Osteocyte (in vitro differentiated cells): ENCODE data around the gene COL1A1. TPM values are rescaled to one million over a fixed set of nuclear protein-coding genes. Genes with fewer than 3 reads are reported as not detected.

Source experiments
- DNase-seq: peaks from one replicate; pipeline ENCODE4 v3.0.0; 2021; ENCODE audit warnings: mixed read lengths; ENCODE audit not compliant: unreplicated experiment; ENCODE audit errors: extremely low spot score
- H3K27ac Mint-ChIP-seq: one replicate; pipeline ENCODE4 v1.8.0; 2021; ENCODE audit warnings: mild to moderate bottlenecking, mixed read lengths; ENCODE audit not compliant: unreplicated experiment
- H3K27me3 Mint-ChIP-seq: one replicate; pipeline ENCODE4 v1.8.0; 2021; ENCODE audit warnings: mixed read lengths; ENCODE audit not compliant: unreplicated experiment
- H3K36me3 Mint-ChIP-seq: one replicate; pipeline ENCODE4 v1.8.0; 2021; ENCODE audit warnings: mixed read lengths; ENCODE audit not compliant: unreplicated experiment
- H3K4me1 Mint-ChIP-seq: one replicate; pipeline ENCODE4 v1.8.0; 2021; ENCODE audit warnings: mixed read lengths; ENCODE audit not compliant: unreplicated experiment
- H3K4me3 Mint-ChIP-seq: one replicate; pipeline ENCODE4 v1.8.0; 2021; ENCODE audit warnings: mild to moderate bottlenecking, moderate library complexity, mixed read lengths; ENCODE audit not compliant: unreplicated experiment
- H3K9me3 Mint-ChIP-seq: one replicate; pipeline ENCODE4 v1.8.0; 2021; ENCODE audit warnings: mixed read lengths; ENCODE audit not compliant: unreplicated experiment
- CTCF ChIP-seq: fragments of 200-600 bp; sonication (generic); IDR thresholded peaks from 2 replicates; pipeline ENCODE4 v1.5.0; 2021; ENCODE audit warnings: antibody characterized with exemption, mild to moderate bottlenecking, moderate library complexity
- long read RNA-seq: library from polyadenylated mRNA; unstranded; transcript quantifications from one replicate; pipeline ENCODE4 v2.0.0, GENCODE V29; 2021
- total RNA-seq: library from RNA; stranded (reverse); gene quantifications from 2 replicates; pipeline ENCODE4 v1.2.1, GENCODE V29; 2021

COL1A1 gene
- total RNA-seq = 25,918 and 28,023 TPM in 2 replicates
- long read RNA-seq, full-length matches to known transcripts = 7 of 1,097 reads
- long read RNA-seq, partial matches to known transcripts = 756 of 1,097 reads
- long read RNA-seq, other reads (novel, unspliced or antisense) = 334 of 1,097 reads

GRCh38 chr17:50201276-50201854 lies at the start of gene COL1A1:
TSS of gene COL1A1 (minus strand) at chr17:50201631. CDS start at chr17:50201513, 118 bp downstream.
- no peaks in the 10 kb centered on the region for H3K9me3 Mint-ChIP-seq
- H3K4me3 Mint-ChIP-seq = peak within 1 kb of the TSS; percentile 96

GRCh38 chr17:50248255-50248654 lies 46.8 kb upstream of the COL1A1 start:
- no peak overlapping the region for H3K4me3 Mint-ChIP-seq

More at GRCh38 chr17:50201276-50201854, at the start of gene COL1A1:
- no peaks in the 10 kb centered on the region for H3K27me3 Mint-ChIP-seq
- peak within 1 kb of the TSS; percentile 100 for H3K27ac Mint-ChIP-seq
- peak; percentile 97 for DNase-seq
- peaks cover 44% of the 10 kb centered on the region for H3K36me3 Mint-ChIP-seq
- TF ChIP-seq CTCF = no peak
- peaks cover 74% of the 10 kb centered on the region for H3K4me1 Mint-ChIP-seq

GRCh38 chr17:50244771-50245170 lies 43.3 kb upstream of the COL1A1 start:
- no peak overlapping the region for H3K4me3 Mint-ChIP-seq
- H3K27ac Mint-ChIP-seq = no peak overlapping the region
- peaks cover 7% of the 10 kb centered on the region for H3K4me1 Mint-ChIP-seq
- no peak for DNase-seq
- TF ChIP-seq CTCF = no peak
- peaks cover 12% of the 10 kb centered on the region for H3K36me3 Mint-ChIP-seq
- H3K9me3 Mint-ChIP-seq = peaks cover 25% of the 10 kb centered on the region
- H3K27me3 Mint-ChIP-seq = no peaks in the 10 kb centered on the region

More at GRCh38 chr17:50248255-50248654, 46.8 kb upstream of the COL1A1 start:
- no peak for DNase-seq
- H3K4me1 Mint-ChIP-seq = no peaks in the 10 kb centered on the region
- H3K27ac Mint-ChIP-seq = no peak overlapping the region
- no peaks in the 10 kb centered on the region for H3K27me3 Mint-ChIP-seq
- H3K9me3 Mint-ChIP-seq = peaks cover 33% of the 10 kb centered on the region
- TF ChIP-seq CTCF = no peak
- peaks cover 15% of the 10 kb centered on the region for H3K36me3 Mint-ChIP-seq

GRCh38 chr17:50241431-50241830 lies 40.0 kb upstream of the COL1A1 start:
- Mint-ChIP-seq H3K9me3 (no peaks in the 10 kb centered on the region), H3K36me3 (peaks cover 3% of the 10 kb centered on the region), H3K27ac (no peak overlapping the region), H3K4me1 (peaks cover 30% of the 10 kb centered on the region), H3K4me3 (no peak overlapping the region), H3K27me3 (no peaks in the 10 kb centered on the region)
- no peak for TF ChIP-seq CTCF
- DNase-seq = no peak

GRCh38 chr17:50240851-50241250 lies 39.4 kb upstream of the COL1A1 start:
- no peak for TF ChIP-seq CTCF
- DNase-seq = no peak
- Mint-ChIP-seq H3K27me3 (no peaks in the 10 kb centered on the region), H3K36me3 (peaks cover 3% of the 10 kb centered on the region), H3K27ac (peak overlapping the region; percentile 45), H3K9me3 (no peaks in the 10 kb centered on the region), H3K4me3 (no peak overlapping the region), H3K4me1 (peaks cover 34% of the 10 kb centered on the region)
